ENCODE results near the gene ACADS.

DNA sequence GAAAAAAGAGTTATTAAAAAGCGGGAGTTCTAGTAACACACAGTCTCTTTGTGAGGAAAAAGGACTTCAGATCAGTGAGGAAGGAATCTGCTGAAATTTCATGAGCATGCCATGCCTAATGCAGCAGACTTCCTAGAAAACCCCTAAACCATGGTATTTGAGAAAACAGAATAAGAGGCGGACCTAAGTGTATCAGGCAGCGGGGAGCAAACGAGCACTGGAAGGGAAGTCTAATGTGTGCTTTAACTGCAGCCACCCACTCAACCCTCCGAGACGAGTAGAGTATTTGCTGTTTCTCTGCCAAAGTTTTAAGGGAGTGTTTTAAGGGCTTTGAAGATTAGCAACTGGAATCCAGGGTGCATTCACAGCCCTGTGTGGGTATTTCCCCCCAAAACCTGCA lies 36.5 kb downstream of the ACADS start:
- TF ChIP-seq CSRNP3 (CRISPR knock-in tag; IDR thresholded peaks at IDR 0.05) (no peak), PATZ1 (CRISPR knock-in tag; IDR thresholded peaks at IDR 0.05; ENCODE audit: borderline replicate concordance) (no peak), ZC3H10 (CRISPR knock-in tag; IDR thresholded peaks at IDR 0.05) (no peak), TCF4 (CRISPR knock-in tag; IDR thresholded peaks at IDR 0.05; ENCODE audit: borderline replicate concordance) (no peak), CSDC2 (CRISPR knock-in tag; IDR thresholded peaks at IDR 0.05) (no peak)

Data from SK-N-SH treated with all-trans-retinoic acid at 6 μM for 48 hours (cell line).